Measurements from ENCODE around the gene CROCC2.

- no peak for TF ChIP-seq POLR2AphosphoS5 (IDR thresholded peaks at IDR 0.05; ENCODE audit: low read depth)
- TF ChIP-seq CTCF (IDR thresholded peaks at IDR 0.05; ENCODE audit: insufficient read depth, low read length), result no peak
- TF ChIP-seq GABPA (IDR thresholded peaks at IDR 0.05; ENCODE audit: low read depth), result no peak
- no peak for TF ChIP-seq REST (IDR thresholded peaks at IDR 0.05; ENCODE audit: insufficient replicate concordance, low read depth)
- no peak for TF ChIP-seq SPI1 (IDR thresholded peaks at IDR 0.05; ENCODE audit: borderline replicate concordance, low read depth)
Observed at GRCh38 chr2:240892925-240893324, 13.2 kb upstream of the CROCC2 start.

Measured in HL-60 (cell line).